ENCODE data around the gene ST6GALNAC2.

ST6GALNAC2 gene

DNA sequence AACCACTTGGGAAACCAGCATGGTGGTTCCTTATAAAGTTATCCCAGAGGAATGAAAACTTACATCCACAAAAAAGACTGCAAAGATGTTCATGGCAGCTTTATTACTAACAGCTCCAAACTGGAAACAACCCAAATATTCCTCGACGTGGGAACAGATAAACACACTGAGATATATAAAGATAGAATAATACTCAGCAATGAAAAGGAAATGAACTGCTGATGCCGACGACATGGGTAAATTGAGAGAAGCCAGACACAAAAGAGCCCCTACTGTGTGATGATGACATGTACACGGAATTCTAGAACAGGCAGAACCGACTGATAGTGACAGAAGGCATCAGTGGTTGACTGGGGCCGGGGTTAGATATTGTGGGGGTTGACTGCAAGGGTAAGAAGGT, 36.1 kb downstream of the ST6GALNAC2 start:
- no peaks in the 10 kb centered on the region for H3K27me3 ChIP-seq (ENCODE audit: low read depth, low read length)
- H3K36me3 ChIP-seq (ENCODE audit: control insufficient read depth in 1 of 2, insufficient read depth in 2 of 2, low read length in 2 of 2), result no peaks in the 10 kb centered on the region
- H3K4me3 ChIP-seq (ENCODE audit: low read depth in 1 of 2, low read length in 2 of 2), result no peak overlapping the region
- no peaks in the 10 kb centered on the region for H3K9me3 ChIP-seq (ENCODE audit: control insufficient read depth in 1 of 2, low read length in 2 of 2)
- H3K27ac ChIP-seq (ENCODE audit: low read length), result no peak overlapping the region
- H3K4me1 ChIP-seq (ENCODE audit: control insufficient read depth in 1 of 2, insufficient read depth in 2 of 2, low read length in 2 of 2), result peaks cover 13 to 16% of the 10 kb centered on the region in 2 donors

DNA sequence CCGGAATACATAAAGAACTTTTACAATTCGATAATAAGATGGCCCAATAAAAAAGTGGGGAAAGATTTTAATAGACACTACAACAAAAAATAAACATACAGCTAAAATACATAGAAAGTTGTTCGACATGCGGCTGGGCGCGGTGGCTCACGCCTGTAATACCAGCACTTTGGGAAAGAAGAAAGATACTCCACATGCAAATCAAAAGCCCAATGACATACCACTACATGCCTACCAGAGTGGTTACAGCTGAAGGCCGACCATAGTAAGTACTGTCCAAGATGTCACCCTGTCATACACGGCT, 36.5 kb downstream of the ST6GALNAC2 start:
- H3K4me3 ChIP-seq (ENCODE audit: low read depth in 1 of 2, low read length in 2 of 2), result no peak overlapping the region
- H3K4me1 ChIP-seq (ENCODE audit: control insufficient read depth in 1 of 2, insufficient read depth in 2 of 2, low read length in 2 of 2), result peaks cover 16 to 17% of the 10 kb centered on the region in 2 donors
- no peak overlapping the region for H3K27ac ChIP-seq (ENCODE audit: low read length)
- H3K36me3 ChIP-seq (ENCODE audit: control insufficient read depth in 1 of 2, insufficient read depth in 2 of 2, low read length in 2 of 2), result no peaks in the 10 kb centered on the region
- H3K9me3 ChIP-seq (ENCODE audit: control insufficient read depth in 1 of 2, low read length in 2 of 2), result no peaks in the 10 kb centered on the region
- H3K27me3 ChIP-seq (ENCODE audit: low read depth, low read length), result no peaks in the 10 kb centered on the region

DNA sequence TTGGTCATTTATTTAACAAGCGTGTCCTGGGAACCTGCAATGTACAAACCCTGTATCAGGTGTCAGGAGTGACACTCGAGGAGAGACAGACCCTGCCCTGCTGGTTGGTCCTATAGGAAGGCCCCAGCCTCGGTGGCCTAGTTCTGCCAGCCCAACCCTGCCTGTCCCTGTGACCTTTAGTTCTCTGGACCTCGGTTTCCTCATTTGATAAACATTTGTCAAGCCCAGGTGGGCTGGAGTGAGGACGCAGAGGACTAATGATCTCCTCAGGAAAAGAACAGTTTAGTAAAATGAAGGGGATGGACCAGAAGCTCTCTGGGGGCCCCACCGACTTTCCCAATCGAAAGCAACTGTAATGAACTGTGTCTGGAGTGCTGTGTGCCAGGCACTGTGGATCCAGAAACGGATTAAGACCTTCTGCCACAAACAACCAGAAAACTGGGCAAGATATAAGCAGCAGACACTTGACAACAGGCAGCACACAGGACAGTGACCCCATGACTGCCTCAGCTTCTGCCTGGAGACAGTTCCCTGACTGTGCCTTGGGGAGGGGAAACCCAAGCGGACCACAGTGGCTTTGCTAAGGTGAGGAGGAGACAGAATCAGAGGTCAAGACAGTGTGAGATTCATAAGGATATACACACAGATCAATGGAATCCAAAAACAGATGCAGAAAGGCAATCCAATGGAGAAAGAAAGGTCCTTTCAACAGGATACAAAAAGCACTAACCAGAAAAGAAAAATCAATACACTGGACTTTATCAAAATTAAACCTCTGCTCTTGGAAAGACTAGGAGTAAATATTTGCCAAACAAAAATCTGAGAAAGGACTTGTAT, 37.1 kb downstream of the ST6GALNAC2 start:
- H3K9me3 ChIP-seq (ENCODE audit: control insufficient read depth in 1 of 2, low read length in 2 of 2), result no peaks in the 10 kb centered on the region
- H3K4me3 ChIP-seq (ENCODE audit: low read depth in 1 of 2, low read length in 2 of 2), result no peak overlapping the region
- peaks cover 16 to 23% of the 10 kb centered on the region in 2 donors for H3K4me1 ChIP-seq (ENCODE audit: control insufficient read depth in 1 of 2, insufficient read depth in 2 of 2, low read length in 2 of 2)
- no peak overlapping the region for H3K27ac ChIP-seq (ENCODE audit: low read length)
- H3K36me3 ChIP-seq (ENCODE audit: control insufficient read depth in 1 of 2, insufficient read depth in 2 of 2, low read length in 2 of 2), result no peaks in the 10 kb centered on the region
- no peaks in the 10 kb centered on the region for H3K27me3 ChIP-seq (ENCODE audit: low read depth, low read length)

DNA sequence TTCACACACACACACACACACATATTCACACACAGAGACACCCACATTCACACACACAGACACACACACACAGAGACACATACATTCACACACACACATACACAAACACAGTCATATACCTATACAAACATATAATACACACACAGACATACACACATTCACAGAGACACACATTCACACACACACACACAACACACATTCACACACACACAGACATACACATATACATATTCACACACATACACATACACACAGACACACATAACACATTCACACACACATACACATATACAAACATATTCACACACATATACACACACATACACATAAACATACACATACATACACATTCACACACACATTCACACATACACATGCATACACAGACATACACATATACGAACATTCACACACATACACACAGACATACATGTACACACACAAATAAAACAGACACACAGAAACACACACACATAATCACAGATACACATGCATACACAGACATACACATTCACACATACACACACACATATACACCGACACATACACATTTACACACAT, 37.9 kb downstream of the ST6GALNAC2 start:
- H3K27me3 ChIP-seq (ENCODE audit: low read depth, low read length), result no peaks in the 10 kb centered on the region
- H3K9me3 ChIP-seq (ENCODE audit: control insufficient read depth in 1 of 2, low read length in 2 of 2), result no peaks in the 10 kb centered on the region
- no peaks in the 10 kb centered on the region for H3K36me3 ChIP-seq (ENCODE audit: control insufficient read depth in 1 of 2, insufficient read depth in 2 of 2, low read length in 2 of 2)
- H3K27ac ChIP-seq (ENCODE audit: low read length), result no peak overlapping the region
- H3K4me3 ChIP-seq (ENCODE audit: low read depth in 1 of 2, low read length in 2 of 2), result no peak overlapping the region
- H3K4me1 ChIP-seq (ENCODE audit: control insufficient read depth in 1 of 2, insufficient read depth in 2 of 2, low read length in 2 of 2), result peaks cover 16 to 23% of the 10 kb centered on the region in 2 donors

DNA sequence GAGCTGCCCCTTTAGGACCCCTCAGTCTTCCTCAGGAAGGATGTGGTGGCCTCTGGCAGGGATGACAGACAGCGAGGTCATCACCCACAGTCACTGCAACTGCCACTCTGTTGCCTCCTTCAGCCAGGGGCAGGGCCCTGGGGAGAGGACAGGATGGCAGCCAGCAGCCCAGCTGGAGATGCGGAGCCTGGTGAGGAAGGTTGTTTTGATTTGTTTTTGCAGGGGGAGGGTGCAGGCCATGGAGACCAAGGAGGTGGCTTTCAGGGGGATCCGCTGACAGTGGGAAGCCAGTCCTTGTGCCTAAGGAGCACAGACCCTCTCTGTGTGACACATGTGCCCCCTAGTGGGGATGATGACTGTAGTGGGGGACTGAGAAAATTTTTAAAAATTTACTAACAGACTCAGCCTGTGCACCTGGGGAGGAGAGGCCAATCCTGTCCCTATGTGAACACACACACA, 38.4 kb downstream of the ST6GALNAC2 start:
- H3K27ac ChIP-seq (ENCODE audit: low read length), result no peak overlapping the region
- H3K27me3 ChIP-seq (ENCODE audit: low read depth, low read length), result no peaks in the 10 kb centered on the region
- H3K4me1 ChIP-seq (ENCODE audit: control insufficient read depth in 1 of 2, insufficient read depth in 2 of 2, low read length in 2 of 2), result peaks cover 16 to 23% of the 10 kb centered on the region in 2 donors
- H3K9me3 ChIP-seq (ENCODE audit: control insufficient read depth in 1 of 2, low read length in 2 of 2), result no peaks in the 10 kb centered on the region
- no peak overlapping the region for H3K4me3 ChIP-seq (ENCODE audit: low read depth in 1 of 2, low read length in 2 of 2)
- H3K36me3 ChIP-seq (ENCODE audit: control insufficient read depth in 1 of 2, insufficient read depth in 2 of 2, low read length in 2 of 2), result no peaks in the 10 kb centered on the region

DNA sequence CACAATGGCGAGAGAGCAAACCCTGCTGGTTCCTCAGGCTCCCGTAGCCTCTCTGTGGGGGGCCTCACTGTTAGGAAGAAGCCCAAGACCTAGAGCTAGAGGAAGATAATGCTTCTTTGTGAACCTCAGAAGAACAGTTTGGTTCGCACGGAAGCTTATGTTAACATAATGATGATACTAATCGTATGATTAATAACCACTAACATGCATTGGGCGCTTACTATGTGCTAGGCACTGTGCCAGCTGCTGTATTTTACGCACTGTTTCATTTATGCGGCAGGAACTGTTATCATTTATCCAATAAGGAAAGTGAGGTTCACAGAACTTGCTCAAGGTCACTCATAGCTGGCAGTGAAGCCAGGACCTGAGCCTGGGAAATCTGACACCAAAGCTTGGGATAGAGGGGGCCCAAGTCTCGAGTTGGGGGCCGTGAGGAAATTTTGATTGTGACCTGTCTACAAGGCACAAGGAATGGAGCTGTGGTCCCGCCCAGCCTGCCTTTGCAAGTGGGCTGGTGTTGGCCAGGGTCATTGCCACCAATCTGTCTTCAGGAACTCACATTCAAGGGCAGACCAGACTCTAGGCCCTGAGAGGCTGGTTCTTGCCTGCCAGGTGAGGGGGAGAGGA, 39.0 kb downstream of the ST6GALNAC2 start:
- H3K27ac ChIP-seq (ENCODE audit: low read length), result no peak overlapping the region
- H3K4me3 ChIP-seq (ENCODE audit: low read depth in 1 of 2, low read length in 2 of 2), result no peak overlapping the region
- H3K9me3 ChIP-seq (ENCODE audit: control insufficient read depth in 1 of 2, low read length in 2 of 2), result no peaks in the 10 kb centered on the region
- no peaks in the 10 kb centered on the region for H3K27me3 ChIP-seq (ENCODE audit: low read depth, low read length)
- no peaks in the 10 kb centered on the region for H3K36me3 ChIP-seq (ENCODE audit: control insufficient read depth in 1 of 2, insufficient read depth in 2 of 2, low read length in 2 of 2)
- H3K4me1 ChIP-seq (ENCODE audit: control insufficient read depth in 1 of 2, insufficient read depth in 2 of 2, low read length in 2 of 2), result peaks cover 16 to 25% of the 10 kb centered on the region in 2 donors

DNA sequence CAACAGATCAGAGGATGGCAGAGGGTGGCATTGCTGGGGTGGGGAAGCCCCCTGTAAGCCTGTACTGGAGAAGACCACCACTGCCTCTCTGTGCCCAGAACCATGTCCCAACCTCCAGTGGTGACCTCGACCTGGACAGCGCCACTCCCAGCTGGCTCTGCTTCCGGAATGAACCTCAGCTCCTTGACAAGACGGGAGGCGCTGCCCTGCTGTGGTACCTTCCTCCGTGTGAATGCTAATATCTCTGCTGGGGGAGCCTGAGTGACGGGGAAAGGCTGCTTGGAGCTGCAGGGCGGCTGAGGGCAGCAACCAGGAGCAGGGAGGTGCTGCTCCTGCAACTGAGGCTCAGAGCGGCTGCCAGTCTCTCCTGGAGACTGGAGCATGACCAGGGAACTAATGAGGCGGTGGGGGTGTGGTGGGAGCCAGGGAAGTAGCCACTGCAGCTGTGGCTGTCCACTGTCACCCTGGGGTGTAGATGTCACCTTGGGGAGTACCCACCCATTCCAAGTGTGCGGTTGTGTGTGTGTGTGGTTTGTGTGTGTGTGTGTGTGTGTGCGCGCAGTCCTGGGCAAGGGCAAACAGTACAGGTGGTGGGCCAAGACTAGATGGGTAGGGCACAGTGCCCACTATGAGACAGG, 39.6 kb downstream of the ST6GALNAC2 start:
- no peaks in the 10 kb centered on the region for H3K27me3 ChIP-seq (ENCODE audit: low read depth, low read length)

DNA sequence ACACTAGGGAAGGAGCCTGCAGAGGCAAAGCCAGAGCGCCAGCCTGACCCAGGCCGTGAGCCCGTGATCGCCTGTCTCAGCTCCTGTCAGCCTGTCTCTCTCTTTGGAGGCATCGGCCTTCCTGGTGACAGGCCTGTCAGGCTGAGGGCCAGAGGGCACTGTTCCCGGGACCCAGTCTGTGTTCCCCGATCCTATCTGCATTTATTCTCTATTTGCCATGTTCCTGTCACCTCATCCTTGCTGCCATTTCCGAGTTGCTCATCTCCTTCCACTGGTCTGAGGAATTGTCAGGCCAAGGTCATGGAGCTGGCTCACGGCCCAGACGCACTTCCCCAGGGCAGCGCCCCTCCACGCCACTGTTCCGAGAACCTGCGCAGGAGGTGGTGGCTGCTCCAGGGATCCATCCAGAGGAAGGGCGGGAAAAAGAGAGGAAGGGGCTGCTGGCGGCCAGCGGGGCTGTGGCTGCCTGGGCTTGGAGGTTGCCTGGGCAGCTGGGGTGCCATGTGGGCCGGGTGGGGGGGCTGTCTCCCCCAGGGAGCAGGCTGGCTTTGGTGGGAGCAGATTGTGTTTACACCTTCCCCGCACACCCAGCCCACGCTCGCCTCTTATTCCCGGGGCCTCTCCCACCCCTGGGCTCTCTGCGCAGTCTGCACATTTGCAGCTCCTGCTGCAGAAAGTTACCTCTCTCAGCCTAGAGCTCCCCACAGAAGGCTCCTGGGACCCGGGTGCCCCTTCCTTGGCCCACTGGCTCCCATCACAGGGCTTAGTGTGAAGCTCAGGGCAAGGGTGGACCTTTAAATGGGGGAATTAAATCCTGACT, 40.9 kb downstream of the ST6GALNAC2 start:
- no peaks in the 10 kb centered on the region for H3K9me3 ChIP-seq (ENCODE audit: control insufficient read depth in 1 of 2, low read length in 2 of 2)
- H3K27ac ChIP-seq (ENCODE audit: low read length), result no peak overlapping the region
- H3K27me3 ChIP-seq (ENCODE audit: low read depth, low read length), result no peaks in the 10 kb centered on the region
- H3K4me3 ChIP-seq (ENCODE audit: low read depth in 1 of 2, low read length in 2 of 2), result no peak overlapping the region
- no peaks in the 10 kb centered on the region for H3K36me3 ChIP-seq (ENCODE audit: control insufficient read depth in 1 of 2, insufficient read depth in 2 of 2, low read length in 2 of 2)
- H3K4me1 ChIP-seq (ENCODE audit: control insufficient read depth in 1 of 2, insufficient read depth in 2 of 2, low read length in 2 of 2), result peaks cover 16 to 41% of the 10 kb centered on the region in 2 donors

More for the DNA sequence above, 39.6 kb downstream of the ST6GALNAC2 start:
- Histone ChIP-seq H3K27ac (ENCODE audit: low read length) (no peak overlapping the region), H3K9me3 (ENCODE audit: control insufficient read depth in 1 of 2, low read length in 2 of 2) (no peaks in the 10 kb centered on the region), H3K4me3 (ENCODE audit: low read depth in 1 of 2, low read length in 2 of 2) (no peak overlapping the region), H3K36me3 (ENCODE audit: control insufficient read depth in 1 of 2, insufficient read depth in 2 of 2, low read length in 2 of 2) (no peaks in the 10 kb centered on the region), H3K4me1 (ENCODE audit: control insufficient read depth in 1 of 2, insufficient read depth in 2 of 2, low read length in 2 of 2) (peaks cover 16 to 31% of the 10 kb centered on the region in 2 donors)

DNA sequence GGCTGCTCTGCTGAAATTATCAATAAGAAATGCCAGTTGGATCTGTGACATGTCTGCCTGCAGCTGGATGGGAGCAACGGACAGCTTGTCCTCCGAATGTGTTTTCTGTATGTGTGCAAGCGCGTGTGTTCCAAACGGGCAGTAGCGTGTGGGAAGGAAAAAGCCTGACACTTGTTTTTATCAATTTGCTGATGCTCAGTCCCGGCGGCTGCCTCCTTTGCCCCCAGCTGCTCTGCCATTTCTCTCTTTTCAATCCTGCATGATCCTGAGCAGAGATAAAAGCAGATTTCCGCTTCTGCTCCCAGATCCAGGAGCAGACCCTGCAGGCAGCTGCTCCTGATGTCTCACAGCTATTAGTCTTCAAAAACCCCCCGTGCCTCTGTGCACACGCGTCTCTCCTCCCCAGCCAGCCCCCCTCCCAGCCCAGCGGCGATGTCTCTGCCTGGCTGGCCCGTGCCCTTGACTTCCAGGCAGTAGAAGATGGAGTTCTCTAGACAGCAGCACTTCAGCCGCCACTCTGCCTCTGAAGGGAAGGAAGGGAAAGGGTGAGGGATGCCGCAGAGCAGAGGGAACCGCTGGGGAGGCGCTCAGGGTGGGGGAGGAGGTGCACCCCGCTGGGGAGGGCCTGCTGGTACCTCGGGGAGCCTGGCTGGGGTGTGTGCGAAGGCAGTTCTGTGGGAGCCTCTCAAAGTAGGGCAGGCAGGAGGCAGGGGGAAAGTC, 41.7 kb downstream of the ST6GALNAC2 start:
- Histone ChIP-seq H3K27me3 (ENCODE audit: low read depth, low read length) (peaks cover 1% of the 10 kb centered on the region), H3K36me3 (ENCODE audit: control insufficient read depth in 1 of 2, insufficient read depth in 2 of 2, low read length in 2 of 2) (no peaks in the 10 kb centered on the region), H3K4me1 (ENCODE audit: control insufficient read depth in 1 of 2, insufficient read depth in 2 of 2, low read length in 2 of 2) (peaks cover 16 to 41% of the 10 kb centered on the region in 2 donors), H3K27ac (ENCODE audit: low read length) (no peak overlapping the region), H3K4me3 (ENCODE audit: low read depth in 1 of 2, low read length in 2 of 2) (no peak overlapping the region), H3K9me3 (ENCODE audit: control insufficient read depth in 1 of 2, low read length in 2 of 2) (no peaks in the 10 kb centered on the region)

DNA sequence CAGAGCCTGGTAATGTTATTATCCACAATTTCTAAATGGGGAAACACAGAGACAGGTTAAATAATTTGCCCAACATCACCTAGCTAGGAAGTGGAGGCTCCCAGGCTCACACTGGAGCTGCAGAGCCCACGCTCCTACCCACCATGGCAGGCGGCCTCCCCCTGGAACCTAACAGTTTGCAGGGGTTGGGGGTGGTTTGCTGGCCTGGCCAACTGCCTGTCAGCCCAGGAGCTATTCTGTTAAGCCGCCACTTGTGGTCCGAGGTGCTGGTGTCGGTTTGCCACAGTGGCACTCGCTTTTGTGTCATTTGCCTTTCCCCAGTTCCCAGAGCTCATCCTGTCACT, 42.2 kb downstream of the ST6GALNAC2 start:
- no peaks in the 10 kb centered on the region for H3K9me3 ChIP-seq (ENCODE audit: control insufficient read depth in 1 of 2, low read length in 2 of 2)
- no peak overlapping the region for H3K27ac ChIP-seq (ENCODE audit: low read length)
- H3K36me3 ChIP-seq (ENCODE audit: control insufficient read depth in 1 of 2, insufficient read depth in 2 of 2, low read length in 2 of 2), result no peaks in the 10 kb centered on the region
- peaks cover 6% of the 10 kb centered on the region for H3K27me3 ChIP-seq (ENCODE audit: low read depth, low read length)
- H3K4me3 ChIP-seq (ENCODE audit: low read depth in 1 of 2, low read length in 2 of 2), result no peak overlapping the region
- peaks cover 16 to 45% of the 10 kb centered on the region in 2 donors for H3K4me1 ChIP-seq (ENCODE audit: control insufficient read depth in 1 of 2, insufficient read depth in 2 of 2, low read length in 2 of 2)
